ENCODE data around the gene KMT2E. TPM values are rescaled to one million over a fixed set of nuclear protein-coding genes. Genes with fewer than 3 reads are reported as not detected.

Gene KMT2E
- total and polyA plus RNA-seq, 2 experiments from 2014 or later = 30.7 to 63.5 TPM

DNA sequence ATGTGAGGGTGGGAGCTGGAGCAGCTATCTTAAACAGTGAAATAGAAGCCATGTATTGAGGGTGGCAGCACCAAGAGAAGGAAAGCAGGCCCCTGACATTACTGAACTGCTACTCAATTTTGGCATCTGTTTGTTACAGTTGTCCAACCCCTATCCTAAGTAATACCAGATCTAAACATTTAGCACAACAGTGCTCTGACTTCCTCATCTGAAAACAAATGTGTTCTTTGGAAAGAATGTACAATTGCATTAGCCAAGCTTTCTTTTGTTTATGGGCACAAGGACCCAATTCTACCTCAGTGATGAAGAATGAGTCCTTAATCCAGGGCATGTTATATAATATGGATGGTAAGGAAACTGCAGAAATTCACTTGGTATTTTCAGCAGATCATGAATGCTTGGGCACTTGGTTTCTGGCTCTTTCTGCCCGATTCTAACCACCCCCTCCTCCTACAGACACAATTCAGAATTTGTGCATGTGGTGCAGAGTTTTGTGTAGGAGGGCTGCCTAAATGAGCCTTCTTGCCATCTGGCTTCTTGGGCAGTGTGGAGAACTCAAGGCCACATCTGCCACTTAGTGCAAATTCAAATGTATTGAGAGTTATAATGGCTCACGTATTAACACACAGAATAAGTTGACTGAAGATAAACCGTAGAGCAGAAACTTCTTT, 36.9 kb upstream of the KMT2E start:
- Histone ChIP-seq H2AFZ (no peak overlapping the region), H3K4me2 (ENCODE audit: unreplicated experiment) (no peak overlapping the region), H3K27ac (no peak overlapping the region), H3K36me3 (ENCODE audit: low read depth) (no peaks in the 10 kb centered on the region), H3K9me3 (ENCODE audit: low read depth) (no peaks in the 10 kb centered on the region), H3K27me3 (replicated peaks; ENCODE audit: insufficient read depth) (no peaks in the 10 kb centered on the region), H3K9me2 (ENCODE audit: insufficient read depth) (no peaks in the 10 kb centered on the region), H3K4me3 (no peak overlapping the region), H3K79me2 (ENCODE audit: insufficient read depth) (peaks cover 45% of the 10 kb centered on the region), H3K4me1 (ENCODE audit: insufficient read depth) (peaks cover 79% of the 10 kb centered on the region), H3F3A (ENCODE audit: insufficient read depth) (peaks cover 81% of the 10 kb centered on the region), H3K9ac (no peak overlapping the region), H4K20me1 (ENCODE audit: insufficient read depth) (no peaks in the 10 kb centered on the region)
- TF ChIP-seq EZH2 (IDR thresholded peaks at IDR 0.05; ENCODE audit: insufficient read depth, poor library complexity, severe bottlenecking) (no peak), EZH2phosphoT487 (IDR thresholded peaks at IDR 0.05; ENCODE audit: insufficient read depth, low read depth) (no peak)
- DNase-seq = no peak
- in situ Hi-C loops (cut with MboI) = no loop called here
- WGBS, 2 experiments (ENCODE audit: low coverage in 1 of 2, low lambda C conversion rate in 2 of 2, missing lambda C conversion rate in 2 of 2) = 59 to 62% methylated on average over 3 of the region's 3 CpGs

DNA sequence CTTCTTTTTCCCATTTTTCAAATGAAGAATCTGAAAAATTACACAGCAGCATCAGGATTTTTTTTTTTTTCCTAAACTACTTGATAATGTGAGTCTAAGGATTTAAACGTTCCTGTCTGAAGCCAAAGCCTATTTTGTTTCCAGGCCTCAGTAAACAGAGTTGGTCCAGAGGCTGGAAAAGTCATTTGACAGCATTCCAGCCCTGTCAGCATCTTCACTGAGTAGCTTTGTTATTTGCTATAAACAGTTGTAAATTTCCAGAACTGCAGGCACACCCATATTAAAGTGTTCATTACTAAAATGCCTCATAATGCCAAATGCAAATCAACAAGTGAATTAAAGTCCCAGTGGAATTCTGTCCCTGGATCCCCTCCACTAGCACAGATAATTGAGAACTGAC, 35.5 kb upstream of the KMT2E start:
- Histone ChIP-seq H4K20me1 (ENCODE audit: insufficient read depth) (no peaks in the 10 kb centered on the region), H3K9me3 (ENCODE audit: low read depth) (no peaks in the 10 kb centered on the region), H3K27ac (peak overlapping the region; percentile 95), H3K4me1 (ENCODE audit: insufficient read depth) (peaks cover 79% of the 10 kb centered on the region), H3K27me3 (replicated peaks; ENCODE audit: insufficient read depth) (no peaks in the 10 kb centered on the region), H3K4me2 (ENCODE audit: unreplicated experiment) (peak overlapping the region; percentile 57), H3K9me2 (ENCODE audit: insufficient read depth) (no peaks in the 10 kb centered on the region), H3F3A (ENCODE audit: insufficient read depth) (peaks cover 84% of the 10 kb centered on the region), H3K36me3 (ENCODE audit: low read depth) (no peaks in the 10 kb centered on the region), H3K4me3 (no peak overlapping the region; the same call in 1 of the 2 replicates), H3K9ac (peak overlapping the region; percentile 55), H2AFZ (no peak overlapping the region), H3K79me2 (ENCODE audit: insufficient read depth) (peaks cover 58% of the 10 kb centered on the region)
- WGBS, 2 experiments (ENCODE audit: low coverage in 1 of 2, low lambda C conversion rate in 2 of 2, missing lambda C conversion rate in 2 of 2) = 0 to 3% methylated on average over 1 of the region's 1 CpG
- DNase-seq = no peak
- TF ChIP-seq EZH2phosphoT487 (IDR thresholded peaks at IDR 0.05; ENCODE audit: insufficient read depth, low read depth) = no peak
- no peak for TF ChIP-seq EZH2 (IDR thresholded peaks at IDR 0.05; ENCODE audit: insufficient read depth, poor library complexity, severe bottlenecking)
- in situ Hi-C loops (cut with MboI) = no loop called here

DNA sequence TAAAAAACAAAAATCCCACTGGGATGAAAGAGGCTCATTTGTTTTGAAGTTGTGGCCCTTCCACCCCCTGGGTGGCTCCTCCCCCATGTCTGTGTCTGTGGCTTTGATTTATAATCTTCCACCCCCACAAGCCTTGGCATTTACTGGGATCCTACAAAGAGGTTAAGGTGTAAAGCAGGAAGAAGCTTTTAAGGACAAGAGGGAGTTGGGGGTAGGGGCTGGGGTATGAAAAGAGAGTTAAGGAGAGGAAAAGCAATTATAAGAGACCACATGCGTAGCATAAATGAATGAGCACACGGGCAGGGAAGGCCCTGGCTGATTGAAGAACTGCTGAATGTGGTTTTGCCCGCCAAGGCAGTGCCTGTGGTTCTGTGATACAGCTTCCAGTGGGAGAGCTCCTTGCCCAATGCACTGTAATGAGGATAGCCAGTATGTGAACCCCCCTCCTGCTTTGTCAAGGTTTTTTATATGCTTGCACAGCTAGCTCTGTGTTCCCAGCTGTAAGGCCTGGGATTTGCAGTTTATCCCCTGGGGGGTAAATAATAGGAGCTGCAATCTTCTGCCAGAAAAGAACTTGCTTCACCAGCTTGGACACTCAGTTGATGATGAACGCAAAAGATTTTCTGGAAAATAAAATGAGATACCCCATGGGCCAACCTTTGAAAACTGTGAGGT, 34.7 kb upstream of the KMT2E start:
- TF ChIP-seq EZH2 (IDR thresholded peaks at IDR 0.05; ENCODE audit: insufficient read depth, poor library complexity, severe bottlenecking) (no peak), EZH2phosphoT487 (IDR thresholded peaks at IDR 0.05; ENCODE audit: insufficient read depth, low read depth) (no peak)
- peak overlapping the region; percentile 95 for H3K27ac ChIP-seq
- H3K4me1 ChIP-seq (ENCODE audit: insufficient read depth) = peaks cover 74% of the 10 kb centered on the region
- H4K20me1 ChIP-seq (ENCODE audit: insufficient read depth) = no peaks in the 10 kb centered on the region
- H3K79me2 ChIP-seq (ENCODE audit: insufficient read depth) = peaks cover 58% of the 10 kb centered on the region
- no peaks in the 10 kb centered on the region for H3K36me3 ChIP-seq (ENCODE audit: low read depth)
- DNase-seq = peak; percentile 81
- in situ Hi-C loops (cut with MboI) = no loop called here
- no peak overlapping the region for H3K4me3 ChIP-seq
- peaks cover 77% of the 10 kb centered on the region for H3F3A ChIP-seq (ENCODE audit: insufficient read depth)
- H3K9me3 ChIP-seq (ENCODE audit: low read depth) = no peaks in the 10 kb centered on the region
- H3K9ac ChIP-seq = peak overlapping the region; percentile 55
- H2AFZ ChIP-seq = no peak overlapping the region
- no peaks in the 10 kb centered on the region for H3K9me2 ChIP-seq (ENCODE audit: insufficient read depth)
- 37 to 42% methylated on average over 4 of the region's 4 CpGs for WGBS, 2 experiments (ENCODE audit: low coverage in 1 of 2, low lambda C conversion rate in 2 of 2, missing lambda C conversion rate in 2 of 2)
- H3K27me3 ChIP-seq (replicated peaks; ENCODE audit: insufficient read depth) = no peaks in the 10 kb centered on the region
- peak overlapping the region; percentile 57 for H3K4me2 ChIP-seq (ENCODE audit: unreplicated experiment)

DNA sequence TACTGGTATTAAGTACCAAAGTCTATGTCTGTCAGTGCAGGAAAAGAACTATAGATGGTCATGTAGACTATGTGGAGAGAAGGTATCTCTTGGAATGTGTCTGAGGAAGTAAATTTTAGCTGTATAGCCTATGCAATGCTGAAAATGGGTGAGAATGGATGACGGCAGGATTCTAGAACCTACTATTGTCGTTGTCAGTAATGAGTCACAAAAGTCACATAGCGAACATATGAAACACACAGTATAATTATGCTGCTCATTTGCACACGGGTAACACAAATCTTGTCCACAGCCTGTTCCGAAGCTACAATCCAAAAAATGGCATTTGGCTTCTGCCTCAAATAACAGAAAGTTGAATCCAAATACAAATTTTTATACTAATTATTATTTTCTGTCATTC, 33.6 kb upstream of the KMT2E start:
- Histone ChIP-seq H4K20me1 (ENCODE audit: insufficient read depth) (no peaks in the 10 kb centered on the region), H3F3A (ENCODE audit: insufficient read depth) (peaks cover 80% of the 10 kb centered on the region), H3K9me3 (ENCODE audit: low read depth) (no peaks in the 10 kb centered on the region), H3K4me1 (ENCODE audit: insufficient read depth) (peaks cover 82% of the 10 kb centered on the region), H3K36me3 (ENCODE audit: low read depth) (no peaks in the 10 kb centered on the region), H3K4me3 (no peak overlapping the region), H3K9me2 (ENCODE audit: insufficient read depth) (no peaks in the 10 kb centered on the region), H3K79me2 (ENCODE audit: insufficient read depth) (peaks cover 58% of the 10 kb centered on the region), H3K27ac (peak overlapping the region; percentile 95), H2AFZ (no peak overlapping the region), H3K9ac (peak overlapping the region; percentile 55), H3K27me3 (replicated peaks; ENCODE audit: insufficient read depth) (no peaks in the 10 kb centered on the region), H3K4me2 (ENCODE audit: unreplicated experiment) (peak overlapping the region; percentile 90)
- TF ChIP-seq EZH2 (IDR thresholded peaks at IDR 0.05; ENCODE audit: insufficient read depth, poor library complexity, severe bottlenecking) = no peak
- 44 to 45% methylated on average over 5 of the region's 5 CpGs for WGBS, 2 experiments (ENCODE audit: low coverage in 1 of 2, low lambda C conversion rate in 2 of 2, missing lambda C conversion rate in 2 of 2)
- in situ Hi-C loops (cut with MboI) = no loop called here
- DNase-seq = peak; percentile 67

All from GM23248 (cell line).